ENCODE results near the gene EBF3.

GRCh38 chr10:129934196-129934925 lies 29.7 kb downstream of the EBF3 start:
- no peak for TF ChIP-seq CTCF (IDR thresholded peaks at IDR 0.05; ENCODE audit: poor library complexity)
- TF ChIP-seq EZH2phosphoT487 (IDR thresholded peaks at IDR 0.05; ENCODE audit: low read depth, severe bottlenecking, unreplicated experiment), result no peak
